Left hindlimb (tissue), 1 donor: ENCODE measurements around the gene VSIR.
A peak's percentile ranks its signal among the peaks of the same experiment; 100 is the strongest.

Source experiments
- DNase-seq: peaks from one replicate; pipeline ENCODE4 v3.0.0-alpha.2; 2018

VSIR gene

GRCh38 chr10:71806704-71807556, 33.6 kb upstream of the VSIR start:
- no peak for DNase-seq

GRCh38 chr10:71805776-71806703, 32.7 kb upstream of the VSIR start:
- no peak for DNase-seq

- DNase-seq: no peak
These were observed 30.8 kb upstream of the VSIR start for GRCh38 chr10:71804077-71804476.

GRCh38 chr10:71802715-71803488, 29.6 kb upstream of the VSIR start:
- DNase-seq: no peak

GRCh38 chr10:71802235-71802634, 28.9 kb upstream of the VSIR start:
- no peak for DNase-seq

- DNase-seq: no peak
These were observed 28.0 kb upstream of the VSIR start for GRCh38 chr10:71801361-71801760.

- DNase-seq: no peak
These were observed 26.5 kb upstream of the VSIR start for GRCh38 chr10:71799608-71800453.

- DNase-seq: no peak
These were observed 25.8 kb upstream of the VSIR start for GRCh38 chr10:71799112-71799511.

GRCh38 chr10:71798308-71798624, 24.9 kb upstream of the VSIR start:
- no peak for DNase-seq

GRCh38 chr10:71797533-71798307, 24.4 kb upstream of the VSIR start:
- DNase-seq: no peak

- no peak for DNase-seq
These were observed 23.6 kb upstream of the VSIR start for GRCh38 chr10:71796749-71797405.

GRCh38 chr10:71795248-71795647, 21.9 kb upstream of the VSIR start:
- DNase-seq: no peak

- DNase-seq: no peak
These were observed 17.6 kb upstream of the VSIR start for GRCh38 chr10:71790749-71791440.

GRCh38 chr10:71789871-71790270, 16.6 kb upstream of the VSIR start:
- no peak for DNase-seq

- no peak for DNase-seq
These were observed 15.6 kb upstream of the VSIR start for GRCh38 chr10:71788954-71789353.

GRCh38 chr10:71784679-71785272, 11.5 kb upstream of the VSIR start:
- no peak for DNase-seq

GRCh38 chr10:71783917-71784678, 10.8 kb upstream of the VSIR start:
- DNase-seq: no peak

GRCh38 chr10:71782917-71783490, 9.7 kb upstream of the VSIR start:
- peak; percentile 22 for DNase-seq
